ENCODE measurements around the gene SND1. TPM values are rescaled to one million over a fixed set of nuclear protein-coding genes. Genes with fewer than 3 reads are reported as not detected.

SND1 gene
- total and polyA plus RNA-seq, 2 of the 4 experiments (the other 2 are of a cell fraction) = 154 to 294 TPM

DNA sequence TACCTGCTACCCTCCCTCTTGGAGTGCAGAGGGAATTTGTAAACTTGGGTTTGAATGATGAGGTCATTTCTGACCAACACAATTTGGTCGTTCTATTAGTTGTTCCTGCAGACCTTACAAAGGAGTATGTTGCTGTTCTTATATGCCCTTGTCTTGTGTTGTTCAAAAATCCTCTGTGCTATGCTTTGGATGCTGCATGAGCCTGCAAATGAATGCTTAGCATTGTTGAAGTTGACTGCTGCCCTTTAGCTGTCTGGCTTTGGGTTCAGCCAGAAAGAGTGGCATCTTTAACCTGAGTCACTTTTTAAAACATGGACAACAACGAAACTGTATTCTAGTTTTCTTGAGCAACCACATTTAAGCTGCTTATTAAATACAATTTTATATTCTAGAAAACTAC, 80.3 kb downstream of the SND1 start:
- H2BK20ac ChIP-seq (ENCODE audit: low read depth, low read length) = no peak overlapping the region

More for the DNA sequence above, 80.3 kb downstream of the SND1 start:
- no peak overlapping the region for H3K4me2 ChIP-seq (ENCODE audit: low read depth, low read length)
- H3K4me3 ChIP-seq (ENCODE audit: insufficient read depth, low read depth, low read length) = no peak overlapping the region
- BruUV-seq (replicated peaks) = no TSS peak
- in situ Hi-C loops (cut with MboI; ENCODE audit: low sequenced_read_pairs) (no loop called here), intact Hi-C loops (cut with micrococcal nuclease) (no loop called here), dilution Hi-C loops (cut with HindIII; ENCODE audit: low sequenced_read_pairs, unreplicated experiment) (no loop called here)
- DNase-seq (no peak), ATAC-seq (ENCODE audit: low read depth) (no peak)
- H3K14ac ChIP-seq (replicated peaks; ENCODE audit: low read depth, low read length) = no peak overlapping the region
- H2BK120ac ChIP-seq (ENCODE audit: low read depth, low read length) = no peak overlapping the region
- H4K5ac ChIP-seq (ENCODE audit: low read depth, low read length) = no peak overlapping the region
- ChIA-PET CTCF (interaction anchor here (1.5 kb wide), 1 partner anchor 24 kb away, joined by 3 read pairs; no protein-coding TSS in a partner anchor), POLR2A (ENCODE audit: unreplicated experiment) (no interaction called here)
- no peak overlapping the region for H2AK5ac ChIP-seq (ENCODE audit: low read depth, low read length)
- TF ChIP-seq MXI1 (IDR thresholded peaks at IDR 0.05; ENCODE audit: borderline replicate concordance, low read depth, low read length) = no peak
- TF ChIP-seq CEBPB (IDR thresholded peaks at IDR 0.05; ENCODE audit: low read depth, low read length) = no peak
- TF ChIP-seq CTCF (conservative IDR thresholded peaks at IDR 0.05; ENCODE audit: low read depth, low read length) = no peak
- no peak for TF ChIP-seq RCOR1 (IDR thresholded peaks at IDR 0.05; ENCODE audit: insufficient replicate concordance, low read length)
- no peak for TF ChIP-seq POLR2A (IDR thresholded peaks at IDR 0.05; ENCODE audit: low read depth, low read length)
- no peak for TF ChIP-seq USF2 (IDR thresholded peaks at IDR 0.05; ENCODE audit: low read depth, low read length)
- TF ChIP-seq RFX5 (IDR thresholded peaks at IDR 0.05; ENCODE audit: low read depth, low read length) = no peak
- TF ChIP-seq, protein P1, sequence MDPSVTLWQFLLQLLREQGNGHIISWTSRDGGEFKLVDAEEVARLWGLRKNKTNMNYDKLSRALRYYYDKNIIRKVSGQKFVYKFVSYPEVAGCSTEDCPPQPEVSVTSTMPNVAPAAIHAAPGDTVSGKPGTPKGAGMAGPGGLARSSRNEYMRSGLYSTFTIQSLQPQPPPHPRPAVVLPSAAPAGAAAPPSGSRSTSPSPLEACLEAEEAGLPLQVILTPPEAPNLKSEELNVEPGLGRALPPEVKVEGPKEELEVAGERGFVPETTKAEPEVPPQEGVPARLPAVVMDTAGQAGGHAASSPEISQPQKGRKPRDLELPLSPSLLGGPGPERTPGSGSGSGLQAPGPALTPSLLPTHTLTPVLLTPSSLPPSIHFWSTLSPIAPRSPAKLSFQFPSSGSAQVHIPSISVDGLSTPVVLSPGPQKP (IDR thresholded peaks at IDR 0.05; ENCODE audit: borderline replicate concordance, low read depth, low read length) = no peak
- no peak for TF ChIP-seq NFE2L2 (IDR thresholded peaks at IDR 0.05; ENCODE audit: low read depth, low read length)
- TF ChIP-seq MAZ (IDR thresholded peaks at IDR 0.05; ENCODE audit: borderline replicate concordance, low read depth, low read length) = no peak
- TF ChIP-seq SMC3 (IDR thresholded peaks at IDR 0.05; ENCODE audit: low read depth, low read length) = no peak
- TF ChIP-seq MAFK (IDR thresholded peaks at IDR 0.05; ENCODE audit: low read depth, low read length) = no peak
- TF ChIP-seq CHD1 (IDR thresholded peaks at IDR 0.05; ENCODE audit: low read depth, low read length) = no peak
- H4K91ac ChIP-seq (ENCODE audit: insufficient read depth, low read depth, low read length) = no peak overlapping the region
- H3K4ac ChIP-seq (ENCODE audit: low read depth, low read length) = no peak overlapping the region
- no peak overlapping the region for H2AFZ ChIP-seq (replicated peaks; ENCODE audit: low read length, poor library complexity)
- no peak overlapping the region for H3K9ac ChIP-seq (ENCODE audit: low read depth, low read length)
- H3K56ac ChIP-seq (ENCODE audit: extremely low read depth, insufficient read depth, low read length) = no peak overlapping the region
- H3K27ac ChIP-seq (ENCODE audit: insufficient read depth, low read length) = no peak overlapping the region
- peaks cover 53 to 84% of the 10 kb centered on the region in 2 experiments for H3K79me1 ChIP-seq (ENCODE audit: low read depth in 1 of 2, low read length in 2 of 2)
- H3K9me1 ChIP-seq (ENCODE audit: insufficient read depth, low read length) = peaks cover 26% of the 10 kb centered on the region
- no peak overlapping the region for H2BK15ac ChIP-seq (ENCODE audit: low read depth, low read length)
- H3K23ac ChIP-seq (ENCODE audit: low read depth, low read length) = no peak overlapping the region
- no peaks in the 10 kb centered on the region for H3K4me1 ChIP-seq (ENCODE audit: control insufficient read depth, insufficient read depth, low read length)
- no peak overlapping the region for H2BK5ac ChIP-seq (ENCODE audit: low read depth, low read length, poor library complexity, severe bottlenecking)
- WGBS, 2 experiments (ENCODE audit: extremely low coverage in 2 of 2, insufficient read length in 1 of 2) = no CpG with 5 or more reads among the region's 2 CpGs
- no peaks in the 10 kb centered on the region for H3K9me3 ChIP-seq (ENCODE audit: control insufficient read depth, insufficient read depth, low read length)
- no peak overlapping the region for H2AK9ac ChIP-seq (replicated peaks; ENCODE audit: low read depth, low read length, poor library complexity)
- peaks cover 32% of the 10 kb centered on the region for H3K36me3 ChIP-seq (ENCODE audit: control insufficient read depth, insufficient read depth, low read length)
- no peaks in the 10 kb centered on the region for H3K27me3 ChIP-seq (ENCODE audit: control insufficient read depth, insufficient read depth, low read length)
- H3K18ac ChIP-seq (ENCODE audit: low read depth, low read length) = no peak overlapping the region
- H4K8ac ChIP-seq (ENCODE audit: low read depth in 2 of 2, low read length in 2 of 2) = no peak overlapping the region
- H4K20me1 ChIP-seq (ENCODE audit: insufficient read depth, low read length) = peaks cover 61% of the 10 kb centered on the region
